ENCODE results near the gene SULT2B1.
A peak's percentile ranks its signal among the peaks of the same experiment; 100 is the strongest.

SULT2B1 gene

DNA sequence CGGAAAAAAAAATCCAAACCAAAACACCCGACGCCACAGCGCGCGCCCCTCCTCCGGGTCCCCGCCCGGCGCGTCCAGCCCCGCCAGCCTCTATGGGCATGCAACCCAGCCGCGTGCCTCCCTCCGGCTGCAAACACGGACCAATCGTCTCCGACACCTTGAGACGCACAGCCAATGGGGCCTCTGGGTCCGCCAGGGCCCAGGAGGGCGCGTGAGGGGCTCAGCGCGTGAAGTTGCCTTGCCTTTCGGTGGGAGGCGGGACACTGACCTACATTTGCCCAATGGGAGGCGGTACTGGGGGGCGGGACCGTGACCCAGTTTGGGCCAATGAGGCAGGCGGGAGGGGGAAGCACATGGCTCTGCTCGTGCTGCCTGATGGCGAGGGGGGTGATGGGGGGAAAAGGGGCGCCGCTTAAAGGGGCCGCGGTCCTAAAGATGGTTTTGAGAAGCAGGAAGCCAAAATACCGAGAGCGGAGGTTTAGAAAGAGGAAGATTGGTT is 85.5 kb downstream of the SULT2B1 start:
- peak; percentile 100 for DNase-seq

GRCh38 chr19:48637948-48638830 is 86.2 kb downstream of the SULT2B1 start:
- peak; percentile 97 to 98 for DNase-seq

GRCh38 chr19:48638831-48639381 is 86.9 kb downstream of the SULT2B1 start:
- no peak for DNase-seq

GRCh38 chr19:48639483-48640375 is 87.8 kb downstream of the SULT2B1 start:
- no peak for DNase-seq

DNA sequence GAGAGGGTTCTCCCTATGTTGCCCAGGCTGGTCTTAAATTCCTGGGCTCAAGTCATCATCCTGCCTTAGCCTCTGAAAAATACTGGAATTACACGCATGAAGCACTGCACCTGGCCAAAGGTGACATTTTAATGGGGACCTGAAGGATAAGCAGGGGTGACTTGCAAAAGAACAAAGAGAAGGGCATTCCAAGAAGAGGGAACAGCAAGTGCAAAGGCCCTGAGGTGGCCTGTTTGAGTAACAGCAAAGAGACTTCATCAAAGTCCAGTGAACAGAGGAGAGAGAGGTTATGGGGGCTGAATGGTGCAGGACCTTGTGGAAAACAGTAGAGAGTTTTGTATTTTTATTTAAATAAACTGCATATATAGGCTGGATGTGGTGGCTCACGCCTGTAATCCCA is 89.9 kb downstream of the SULT2B1 start:
- no peak for DNase-seq

DNA sequence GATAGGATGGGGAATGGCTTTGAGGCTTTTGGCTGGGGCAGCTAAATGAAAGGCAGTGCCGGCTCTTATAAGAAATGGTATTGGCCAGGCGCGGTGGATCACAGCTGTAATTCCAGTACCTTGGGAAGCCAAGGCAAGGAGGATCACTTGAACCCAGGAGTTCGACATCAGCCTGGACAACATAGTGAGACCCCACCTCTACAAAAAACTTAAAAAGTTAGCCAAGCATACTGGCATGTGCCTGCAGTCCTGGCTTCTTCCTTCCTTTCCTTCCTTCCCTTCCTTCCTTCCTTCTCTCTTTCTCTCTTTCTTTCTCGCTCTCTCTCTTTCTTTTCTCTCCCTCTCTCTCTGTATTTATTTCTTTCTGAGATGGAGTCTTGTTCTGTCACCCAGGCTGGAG is 90.9 kb downstream of the SULT2B1 start:
- no peak for DNase-seq

DNA sequence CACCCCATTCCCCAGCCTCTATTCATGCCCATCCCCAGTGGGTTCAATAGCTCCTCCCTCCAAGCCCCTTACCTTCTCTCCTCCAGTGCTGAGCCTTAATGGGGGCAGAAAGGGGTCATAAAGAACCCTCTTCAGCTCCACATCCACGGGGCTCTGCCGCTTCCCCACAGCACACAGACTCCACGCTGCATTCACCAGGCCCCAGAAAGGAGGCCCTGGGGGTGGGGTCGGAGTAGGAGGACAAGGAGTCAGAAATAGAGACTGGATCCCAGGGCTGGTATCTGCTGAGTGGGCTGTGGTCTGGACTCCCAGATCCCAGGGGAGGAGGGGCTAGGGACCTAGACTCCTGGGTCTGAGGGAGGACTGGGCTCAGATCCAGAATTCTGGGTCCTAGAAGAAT is 92.4 kb downstream of the SULT2B1 start:
- no peak for DNase-seq

DNA sequence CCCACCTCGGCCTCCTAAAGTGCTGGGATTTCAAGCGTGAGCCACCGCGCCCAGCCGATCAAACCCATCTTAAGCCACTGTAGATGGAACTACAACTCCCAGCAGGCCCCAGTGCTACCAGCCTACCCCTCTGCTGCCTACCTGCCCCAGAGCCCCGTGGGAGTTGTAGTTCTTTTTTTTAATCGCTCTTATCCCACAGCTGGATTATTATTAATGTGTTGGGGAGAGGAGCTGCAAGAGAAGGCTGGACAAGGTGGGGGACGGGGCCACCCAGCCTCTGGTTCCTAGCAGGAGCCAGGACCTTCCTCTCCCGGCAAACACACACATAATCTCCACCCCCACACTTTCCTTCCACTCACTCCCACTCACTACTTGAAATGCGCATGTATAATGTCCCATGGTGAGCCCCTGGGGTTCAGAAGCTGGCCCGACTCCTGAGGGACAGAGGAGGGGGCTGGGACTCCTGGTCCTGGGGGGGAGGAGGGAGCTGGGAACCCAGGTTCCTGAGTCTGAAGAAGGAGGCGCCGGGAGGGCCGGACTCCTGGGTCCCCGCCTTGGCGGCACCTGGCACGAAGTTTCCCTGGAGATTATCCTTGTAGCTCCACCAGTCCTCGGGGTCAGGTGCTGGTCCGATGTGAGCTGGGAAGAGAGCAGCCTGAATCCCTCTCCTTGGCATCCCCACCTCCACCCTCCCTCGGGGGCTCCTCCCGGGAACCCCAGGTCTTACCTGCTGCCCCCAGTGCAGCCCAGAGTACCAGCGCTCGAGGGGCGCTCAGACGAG is 93.1 kb downstream of the SULT2B1 start:
- DNase-seq = peak; percentile 77 to 88

DNA sequence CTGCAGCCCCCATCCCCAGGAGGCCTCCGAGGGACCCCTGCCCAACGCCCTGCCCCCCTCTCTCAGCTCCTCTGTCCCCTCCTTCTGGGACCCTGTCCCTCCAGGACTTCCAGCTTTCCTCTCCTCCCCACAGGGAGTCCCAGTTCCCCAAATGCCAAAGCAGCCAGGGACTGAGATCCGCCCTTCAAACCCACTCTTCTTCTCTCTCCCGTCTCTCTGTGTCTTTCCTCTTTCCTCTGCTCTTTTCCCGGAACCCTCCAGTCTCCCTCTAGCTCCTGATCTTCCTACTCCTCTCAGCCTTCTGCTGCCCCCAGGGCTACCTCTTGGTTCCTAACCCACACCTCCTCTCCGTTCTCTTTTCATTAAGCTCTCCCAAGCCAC is 93.6 kb downstream of the SULT2B1 start:
- peak in 1 of 2 experiments; percentile 45 for DNase-seq

- DNase-seq = peak in 1 of 2 experiments; percentile 65
Measured at GRCh38 chr19:48646001-48646721, 94.2 kb downstream of the SULT2B1 start, which contains the start of gene CA11. Gene CA11, minus strand, starts transcription at chr19:48646187. Its CDS starts 555 bp downstream, at chr19:48645632.

DNA sequence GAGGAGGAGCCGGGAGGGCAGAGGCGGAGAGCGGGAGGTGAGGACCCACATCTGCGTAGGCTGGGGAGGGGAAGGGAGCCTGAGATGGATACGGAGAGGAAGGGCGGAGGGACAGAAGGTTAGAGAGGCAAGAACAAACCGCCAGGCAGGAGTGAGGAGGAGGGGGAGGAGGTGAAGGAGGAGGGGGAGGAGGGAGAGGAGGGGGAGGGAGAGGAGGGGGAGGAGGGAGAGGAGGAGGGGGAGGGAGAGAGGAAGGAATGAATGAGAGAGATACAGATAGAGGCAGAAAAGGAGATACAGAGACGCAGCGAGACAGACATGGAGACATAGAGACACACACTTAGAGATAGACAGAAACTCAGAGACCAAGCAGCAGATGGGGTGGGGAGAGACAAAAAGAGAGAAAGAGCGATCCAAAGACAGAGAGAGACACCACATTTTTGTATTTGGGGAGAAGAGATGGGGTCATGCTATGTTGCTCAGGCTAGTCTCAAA is 94.8 kb downstream of the SULT2B1 start:
- DNase-seq = peak; percentile 89 to 90

GRCh38 chr19:48648134-48648533 is 96.2 kb downstream of the SULT2B1 start:
- DNase-seq = no peak

Data from Kasumi-1 (cell line).